Measurements from ENCODE around the gene INPP1. TPM values are rescaled to one million over a fixed set of nuclear protein-coding genes. Genes with fewer than 3 reads are reported as not detected.
A peak's percentile ranks its signal among the peaks of the same experiment; 100 is the strongest.

INPP1 gene
- total RNA-seq, 1 donor from 2014 or later: 6.5 TPM

GRCh38 chr2:190407662-190408537 lies 64.5 kb downstream of the INPP1 start, which contains the start of gene MFSD6:
Gene MFSD6, plus strand, starts transcription at chr2:190408355. Its CDS starts 27,675 bp downstream, at chr2:190436030.
- TF ChIP-seq CTCF (conservative IDR thresholded peaks at IDR 0.05; ENCODE audit: low read depth, low read length): no peak
- peak within 1 kb of the TSS; percentile 77 for H3K4me3 ChIP-seq (ENCODE audit: low read depth, low read length)
- no peak for DNase-seq (ENCODE audit: low read depth)

- H3K4me3 ChIP-seq (ENCODE audit: low read depth, low read length): peak overlapping the region; percentile 77
- TF ChIP-seq CTCF (conservative IDR thresholded peaks at IDR 0.05; ENCODE audit: low read depth, low read length): no peak
- DNase-seq (ENCODE audit: low read depth): no peak
Measured at GRCh38 chr2:190408538-190409271, 65.3 kb downstream of the INPP1 start.

GRCh38 chr2:190409616-190410015 lies 66.2 kb downstream of the INPP1 start:
- TF ChIP-seq CTCF (conservative IDR thresholded peaks at IDR 0.05; ENCODE audit: low read depth, low read length): no peak
- DNase-seq (ENCODE audit: low read depth): no peak
- H3K4me3 ChIP-seq (ENCODE audit: low read depth, low read length): no peak overlapping the region

DNA sequence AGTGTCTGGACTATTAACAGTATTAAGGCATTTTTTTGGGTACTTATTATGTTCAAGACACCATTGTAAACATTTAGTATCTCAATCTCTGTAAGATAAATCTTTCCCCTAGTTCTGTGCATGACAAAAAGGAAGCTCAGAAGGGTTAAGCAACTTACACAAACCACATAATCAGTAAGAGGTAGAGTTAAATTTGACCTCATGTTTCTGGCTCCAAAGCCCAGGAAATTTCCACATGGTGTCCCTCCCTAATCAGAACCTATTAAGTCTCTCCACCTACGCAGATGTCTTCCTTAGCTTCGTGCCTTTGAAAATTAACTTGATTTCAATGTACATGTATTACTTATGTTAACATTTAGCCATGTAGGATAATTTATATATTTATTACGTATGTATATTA lies 66.8 kb downstream of the INPP1 start:
- no peak overlapping the region for H3K4me3 ChIP-seq (ENCODE audit: low read depth, low read length)
- DNase-seq (ENCODE audit: low read depth): no peak
- TF ChIP-seq CTCF (conservative IDR thresholded peaks at IDR 0.05; ENCODE audit: low read depth, low read length): no peak

- no peak overlapping the region for H3K4me3 ChIP-seq (ENCODE audit: low read depth, low read length)
- no peak for TF ChIP-seq CTCF (conservative IDR thresholded peaks at IDR 0.05; ENCODE audit: low read depth, low read length)
- no peak for DNase-seq (ENCODE audit: low read depth)
Measured at GRCh38 chr2:190412966-190413365, 69.6 kb downstream of the INPP1 start.

DNA sequence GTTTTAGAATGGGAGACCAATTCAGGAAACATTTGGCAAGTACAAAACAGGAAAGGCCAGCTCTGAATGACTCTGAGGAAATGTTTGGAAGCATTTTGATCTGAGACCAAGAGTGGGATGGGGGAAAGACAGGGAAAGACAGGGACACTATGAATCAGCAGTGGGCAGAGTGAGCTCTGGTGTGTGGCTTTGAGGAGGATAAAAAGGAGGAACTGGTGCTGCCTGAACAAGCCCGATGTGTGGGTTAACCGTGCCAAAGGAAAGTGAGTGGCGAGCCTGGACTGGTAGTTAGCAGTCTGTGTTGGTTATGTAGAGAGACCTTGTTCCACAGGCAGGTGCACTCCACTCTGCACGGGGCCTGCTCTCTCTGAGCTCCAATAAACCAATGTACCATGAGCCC lies 70.0 kb downstream of the INPP1 start:
- DNase-seq (ENCODE audit: low read depth): no peak
- no peak overlapping the region for H3K4me3 ChIP-seq (ENCODE audit: low read depth, low read length)
- no peak for TF ChIP-seq CTCF (conservative IDR thresholded peaks at IDR 0.05; ENCODE audit: low read depth, low read length)
